MCF 10A (cell line): ENCODE measurements around the gene SENP7. TPM values are rescaled to one million over a fixed set of nuclear protein-coding genes. Genes with fewer than 3 reads are reported as not detected.

Experiments used
- BruUV-seq: library from RNA; stranded (reverse); fragments of 400-500 nt; replicated peaks from 2 replicates; lab custom pipeline; 2021; lab: Mats Ljungman, UMichigan
- CTCF ChIA-PET: fragments of 300-600 bp; sonication (Branson Sonifier 250); formaldehyde crosslinking; extraction: SDS; loops from one replicate; lab custom pipeline; 2021; ENCODE audit warnings: antibody characterized with exemption, inconsistent platforms; lab: Yijun Ruan, JAX
- POLR2A ChIA-PET: fragments of 300-600, 350-650 bp; sonication (Branson Sonifier 250); formaldehyde crosslinking; extraction: SDS; loops from one replicate; lab custom pipeline; 2020; ENCODE audit warnings: antibody characterized with exemption, inconsistent platforms; lab: Yijun Ruan, JAX
- DNase-seq: peaks from one replicate; pipeline ENCODE4 v3.0.0-alpha.2; 2018; ENCODE audit not compliant: unreplicated experiment
- H3K27ac Mint-ChIP-seq: one replicate; pipeline ENCODE4 v1.8.0; 2022; ENCODE audit warnings: mild to moderate bottlenecking, low read depth, mixed read lengths; ENCODE audit not compliant: unreplicated experiment
- H3K27me3 Mint-ChIP-seq: one replicate; pipeline ENCODE4 v1.8.0; 2022; ENCODE audit warnings: mixed read lengths; ENCODE audit not compliant: insufficient read depth, unreplicated experiment
- H3K36me3 Mint-ChIP-seq: one replicate; pipeline ENCODE4 v1.8.0; 2022; ENCODE audit warnings: mild to moderate bottlenecking, moderate library complexity, mixed read lengths; ENCODE audit not compliant: insufficient read depth, unreplicated experiment
- H3K4me1 Mint-ChIP-seq: one replicate; pipeline ENCODE4 v1.8.0; 2022; ENCODE audit warnings: mixed read lengths; ENCODE audit not compliant: insufficient read depth, unreplicated experiment
- H3K4me3 Mint-ChIP-seq: one replicate; pipeline ENCODE4 v1.8.0; 2022; ENCODE audit warnings: mild to moderate bottlenecking, moderate library complexity, mixed read lengths; ENCODE audit not compliant: unreplicated experiment
- H3K9me3 Mint-ChIP-seq: one replicate; pipeline ENCODE4 v1.8.0; 2022; ENCODE audit warnings: mixed read lengths; ENCODE audit not compliant: unreplicated experiment
- intact Hi-C: fragments of 100-400 bp; cut with micrococcal nuclease; formaldehyde crosslinking; loops from 2 replicates; pipeline ENCODE4 v1.14.1; 2022
- total RNA-seq: library from RNA; stranded (reverse); gene quantifications from 2 replicates; pipeline ENCODE4 v1.2.3, GENCODE V29; 2022
- TF ChIP-seq, protein P1 (sequence below): fragments of 200-600 bp; IDR thresholded peaks from one replicate; pipeline ENCODE4 v1.8.0; 2022; ENCODE audit warnings: antibody characterized with exemption, mild to moderate bottlenecking; ENCODE audit not compliant: unreplicated experiment

Gene SENP7
- total RNA-seq, 1 experiment from 2014 or later = 11.9 TPM

DNA sequence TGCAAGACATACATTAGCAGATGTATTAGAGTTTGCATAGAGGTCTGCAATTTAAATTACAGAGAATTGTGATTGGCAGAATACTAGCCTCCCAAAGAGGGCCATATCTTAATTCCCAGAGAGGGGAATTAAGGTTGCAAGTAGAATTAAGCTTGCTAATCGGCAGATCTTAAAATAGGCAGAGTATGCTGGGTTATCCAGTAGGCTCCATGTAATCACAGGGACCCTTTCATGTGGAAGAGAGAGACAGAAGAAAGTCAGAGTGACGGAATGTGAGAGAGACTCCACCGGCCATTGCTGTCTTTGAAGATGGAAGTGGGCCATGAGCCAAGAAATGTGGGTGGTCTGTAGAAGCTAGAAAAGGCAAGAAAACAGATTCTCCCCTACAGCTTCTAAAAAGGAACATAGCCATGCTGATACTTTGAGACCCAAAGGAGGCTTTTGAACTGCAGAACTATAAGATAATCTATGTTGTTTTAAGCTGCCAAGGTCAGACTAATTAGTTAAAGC lies 231.4 kb downstream of the SENP7 start:
- Mint-ChIP-seq H3K9me3 (no peaks in the 10 kb centered on the region), H3K4me1 (peaks cover 6% of the 10 kb centered on the region), H3K4me3 (no peak overlapping the region), H3K27me3 (no peaks in the 10 kb centered on the region), H3K27ac (no peak overlapping the region), H3K36me3 (no peaks in the 10 kb centered on the region)
- no TSS peak for BruUV-seq
- ChIA-PET POLR2A (no interaction called here), CTCF (no interaction called here)
- DNase-seq = no peak
- TF ChIP-seq, protein P1, sequence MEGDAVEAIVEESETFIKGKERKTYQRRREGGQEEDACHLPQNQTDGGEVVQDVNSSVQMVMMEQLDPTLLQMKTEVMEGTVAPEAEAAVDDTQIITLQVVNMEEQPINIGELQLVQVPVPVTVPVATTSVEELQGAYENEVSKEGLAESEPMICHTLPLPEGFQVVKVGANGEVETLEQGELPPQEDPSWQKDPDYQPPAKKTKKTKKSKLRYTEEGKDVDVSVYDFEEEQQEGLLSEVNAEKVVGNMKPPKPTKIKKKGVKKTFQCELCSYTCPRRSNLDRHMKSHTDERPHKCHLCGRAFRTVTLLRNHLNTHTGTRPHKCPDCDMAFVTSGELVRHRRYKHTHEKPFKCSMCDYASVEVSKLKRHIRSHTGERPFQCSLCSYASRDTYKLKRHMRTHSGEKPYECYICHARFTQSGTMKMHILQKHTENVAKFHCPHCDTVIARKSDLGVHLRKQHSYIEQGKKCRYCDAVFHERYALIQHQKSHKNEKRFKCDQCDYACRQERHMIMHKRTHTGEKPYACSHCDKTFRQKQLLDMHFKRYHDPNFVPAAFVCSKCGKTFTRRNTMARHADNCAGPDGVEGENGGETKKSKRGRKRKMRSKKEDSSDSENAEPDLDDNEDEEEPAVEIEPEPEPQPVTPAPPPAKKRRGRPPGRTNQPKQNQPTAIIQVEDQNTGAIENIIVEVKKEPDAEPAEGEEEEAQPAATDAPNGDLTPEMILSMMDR = no peak
- intact Hi-C loops = no loop called here

DNA sequence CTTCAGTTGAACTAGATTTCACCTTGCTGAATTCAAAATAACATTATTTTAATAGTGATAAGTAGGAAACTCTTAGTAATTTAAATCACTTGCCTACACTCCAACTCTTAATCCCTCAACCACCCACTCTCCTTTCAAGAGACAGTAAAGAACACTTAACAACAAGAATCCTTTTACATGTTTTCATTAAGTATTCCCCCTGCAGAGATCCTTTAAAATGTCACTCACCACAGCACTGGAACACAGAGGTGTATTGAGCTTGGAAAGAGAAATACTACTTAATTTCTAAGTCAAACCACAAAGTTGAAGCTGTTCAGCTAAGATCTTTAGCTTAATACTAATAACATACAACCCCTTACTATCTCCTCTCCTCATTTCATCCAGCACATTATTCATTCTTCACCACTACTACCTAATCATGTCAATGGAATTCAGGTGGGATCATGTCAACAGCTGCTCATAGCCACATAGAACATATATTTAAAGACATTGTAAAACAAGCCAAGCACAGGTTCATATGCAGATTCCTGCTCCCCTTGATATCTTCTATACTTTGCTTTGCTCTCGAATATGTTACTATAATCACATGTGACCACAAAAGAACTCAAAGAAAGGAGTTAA lies 233.1 kb downstream of the SENP7 start:
- Mint-ChIP-seq H3K36me3 (no peaks in the 10 kb centered on the region), H3K27me3 (no peaks in the 10 kb centered on the region), H3K27ac (no peak overlapping the region), H3K4me3 (no peak overlapping the region), H3K9me3 (no peaks in the 10 kb centered on the region), H3K4me1 (peaks cover 6% of the 10 kb centered on the region)
- TF ChIP-seq, protein P1 = no peak
- ChIA-PET POLR2A (no interaction called here), CTCF (interaction anchor here (0.7 kb wide), 1 partner anchor 261 kb away, joined by 3 read pairs; no protein-coding TSS in a partner anchor)
- no TSS peak for BruUV-seq
- intact Hi-C loops = no loop called here
- DNase-seq = no peak

DNA sequence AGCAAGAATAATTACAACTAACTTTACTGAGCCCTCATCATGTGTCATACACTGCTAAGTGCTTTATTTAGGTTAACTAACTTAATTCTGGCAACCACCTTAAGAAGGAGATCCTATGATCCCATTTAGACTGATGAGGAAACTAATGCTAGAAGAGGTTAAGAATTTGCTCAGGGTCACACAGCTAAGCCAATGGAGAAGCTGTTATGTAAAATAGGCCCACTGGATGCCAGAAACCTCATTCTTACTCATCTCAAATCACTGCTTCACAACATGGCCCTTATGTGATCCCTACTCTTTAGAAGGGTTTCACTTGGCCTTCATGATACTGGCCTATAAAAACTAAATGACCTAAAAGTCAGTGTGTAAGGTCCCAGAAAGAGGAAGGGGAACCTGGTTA lies 233.8 kb downstream of the SENP7 start:
- no peak overlapping the region for H3K4me3 Mint-ChIP-seq
- DNase-seq = no peak
- no peaks in the 10 kb centered on the region for H3K36me3 Mint-ChIP-seq
- no TSS peak for BruUV-seq
- ChIA-PET POLR2A (no interaction called here), CTCF (no interaction called here)
- TF ChIP-seq, protein P1 = no peak
- no peaks in the 10 kb centered on the region for H3K9me3 Mint-ChIP-seq
- intact Hi-C loops = no loop called here
- H3K27ac Mint-ChIP-seq = no peak overlapping the region
- no peaks in the 10 kb centered on the region for H3K27me3 Mint-ChIP-seq
- H3K4me1 Mint-ChIP-seq = peaks cover 6% of the 10 kb centered on the region

DNA sequence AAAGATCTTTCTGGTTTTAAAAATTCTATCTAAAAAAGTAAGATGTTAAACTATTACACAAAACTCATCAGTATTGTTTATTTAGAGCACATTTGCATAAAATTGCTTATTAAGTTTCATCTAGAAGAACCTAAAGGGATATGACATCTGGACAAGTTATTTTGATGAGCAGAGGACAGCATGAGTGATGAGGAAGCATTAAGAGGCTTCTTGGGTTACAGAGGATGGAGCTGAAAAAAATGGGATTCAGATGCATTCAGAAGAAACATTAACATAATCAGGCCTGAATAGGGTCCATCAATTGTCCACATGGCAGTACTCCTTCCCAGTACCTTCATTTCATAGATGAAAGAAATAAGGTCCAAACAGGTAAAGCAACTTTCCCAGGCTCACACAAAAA lies 234.3 kb downstream of the SENP7 start:
- no peaks in the 10 kb centered on the region for H3K27me3 Mint-ChIP-seq
- H3K27ac Mint-ChIP-seq = no peak overlapping the region
- no peak overlapping the region for H3K4me3 Mint-ChIP-seq
- no TSS peak for BruUV-seq
- H3K36me3 Mint-ChIP-seq = no peaks in the 10 kb centered on the region
- no peaks in the 10 kb centered on the region for H3K9me3 Mint-ChIP-seq
- ChIA-PET POLR2A (no interaction called here), CTCF (no interaction called here)
- TF ChIP-seq, protein P1 = no peak
- peaks cover 6% of the 10 kb centered on the region for H3K4me1 Mint-ChIP-seq
- intact Hi-C loops = no loop called here
- no peak for DNase-seq

Other genes starting within 250 kb of the SENP7 start
- gene IMPG2, start 192.6 kb downstream of the SENP7 start, total RNA-seq = 0.26 and 0.37 TPM in 2 replicates
- gene TRMT10C, start 48.7 kb upstream of the SENP7 start, total RNA-seq = 27.0 and 32.5 TPM in 2 replicates
- gene PCNP, start 61.0 kb upstream of the SENP7 start, total RNA-seq = 229 and 292 TPM in 2 replicates
- 28.9 and 30.0 TPM in 2 replicates for gene ZBTB11, start 163.9 kb upstream of the SENP7 start, total RNA-seq
- gene RPL24, start 173.5 kb upstream of the SENP7 start, total RNA-seq = 1,386 and 1,793 TPM in 2 replicates
- 11.5 and 14.2 TPM in 2 replicates for gene CEP97, start 211.4 kb upstream of the SENP7 start, total RNA-seq